GM12878 (cell line): Measurements from ENCODE around the gene PTCD1. TPM values are rescaled to one million over a fixed set of nuclear protein-coding genes. Genes with fewer than 3 reads are reported as not detected.

Experiments used
- CBFB ChIP-seq: IDR thresholded peaks from 2 replicates; pipeline ENCODE4 v1.6.1; 2016; ENCODE audit warnings: antibody characterized with exemption, low read depth
- E2F4 ChIP-seq: IDR thresholded peaks from 2 replicates; pipeline ENCODE4 v1.6.1; 2012; ENCODE audit warnings: low read depth, low read length, improper control_type of control experiment
- ETV6 ChIP-seq, 2 experiments: fragments of 450-650 bp in 1 of 2; IDR thresholded peaks in 1 of 2; conservative IDR thresholded peaks in 1 of 2; 2 replicates each; pipeline ENCODE4 v1.6.1; 2014; ENCODE audit warnings: antibody characterized with exemption in 1 of 2, borderline replicate concordance in 1 of 2, low read depth in 1 of 2, mild to moderate bottlenecking in 1 of 2, moderate library complexity in 1 of 2
- EZH2 ChIP-seq: IDR thresholded peaks from 2 replicates; pipeline ENCODE4 v1.6.1; 2012; ENCODE audit warnings: low read depth, mild to moderate bottlenecking, control low read depth, inconsistent platforms, low read length, borderline replicate concordance; ENCODE audit not compliant: control insufficient read depth
- JUND ChIP-seq: IDR thresholded peaks from 2 replicates; pipeline ENCODE4 v1.6.1; 2012; ENCODE audit warnings: low read depth, mild to moderate bottlenecking, low read length, improper control_type of control experiment, moderate library complexity
- MAX ChIP-seq: IDR thresholded peaks from 2 replicates; pipeline ENCODE4 v1.6.1; 2012; ENCODE audit warnings: low read depth, low read length, improper control_type of control experiment
- POLR2AphosphoS5 ChIP-seq: IDR thresholded peaks from 2 replicates; pipeline ENCODE4 v1.6.1; 2011; ENCODE audit warnings: mild to moderate bottlenecking, low read length, inconsistent platforms
- RELB ChIP-seq: fragments of 450-650 bp; IDR thresholded peaks from 2 replicates; pipeline ENCODE4 v1.6.1; 2017; ENCODE audit warnings: low read depth, mild to moderate bottlenecking, moderate library complexity
- SMC3 ChIP-seq: IDR thresholded peaks from 2 replicates; pipeline ENCODE4 v1.6.1; 2011; ENCODE audit warnings: low read length, improper control_type of control experiment, borderline replicate concordance
- TCF3 ChIP-seq: IDR thresholded peaks from 2 replicates; pipeline ENCODE4 v1.6.1; 2012; ENCODE audit warnings: low read depth, mild to moderate bottlenecking, low read length, borderline replicate concordance; ENCODE audit not compliant: insufficient read depth
- ZBTB11 ChIP-seq: fragments of 450-650 bp; formaldehyde crosslinking; IDR thresholded peaks from 2 replicates; pipeline ENCODE4 v1.5.0; 2022; ENCODE audit warnings: mild to moderate bottlenecking, missing genetic modification characterization
- ZBTB4 ChIP-seq: fragments of 450-650 bp; formaldehyde crosslinking; IDR thresholded peaks from 2 replicates; pipeline ENCODE4 v1.4.0; 2022; ENCODE audit warnings: mild to moderate bottlenecking, moderate library complexity
- ZNF592 ChIP-seq: fragments of 450-650 bp; IDR thresholded peaks from 2 replicates; pipeline ENCODE4 v1.6.1; 2017; ENCODE audit warnings: mild to moderate bottlenecking, moderate library complexity
- polyA plus RNA-seq, 11 experiments: library from polyadenylated mRNA; depleted of rRNA in 4 of 11; unstranded in 6 of 11; stranded (reverse) in 5 of 11; fragments of >200 nt; fragmentation: Nextera tagmentation in 4 of 11; fragmentation: Illumina TruSeq in 1 of 11; extraction: Ambion mirVana in 4 of 11; extraction: Trizol in 1 of 11; gene quantifications; 1 replicate in 1 of 11; 2 replicates in 10 of 11; pipeline versions ENCODE4 v1.2.1 to v1.2.3, GENCODE V29; 2011 to 2016; ENCODE audit warnings: inconsistent platforms in 2 of 11, missing spikeins in 2 of 11, low read depth in 1 of 11
- total RNA-seq, 4 experiments: library from RNA; depleted of rRNA in 3 of 4; stranded (reverse); fragments of >200 nt in 3 of 4; fragmentation: Illumina TruSeq in 1 of 4; extraction: Trizol in 1 of 4; gene quantifications; 2 replicates each; pipeline versions ENCODE4 v1.2.1 to v1.2.3, GENCODE V29; 2013 to 2021

The PTCD1 gene
- total and polyA plus RNA-seq, 10 of the 15 experiments (the other 5 are each of a cell fraction or from before 2014, with no cell fraction given) = 0.26 to 9.7 (median 5.0) TPM

- TF ChIP-seq SMC3 (no peak), JUND (no peak), E2F4 (no peak), ZNF592 (no peak), RELB (peak; percentile 9), ETV6 (conservative IDR thresholded peaks at IDR 0.05 in 1 of 2, IDR thresholded peaks at IDR 0.05 in 1 of 2; ENCODE audit: borderline replicate concordance in 1 of 2, low read depth in 1 of 2) (peak in 1 of 2 experiments; percentile 50; a peak in 1 of 4 replicates), POLR2AphosphoS5 (peak; percentile 93), ZBTB4 (CRISPR knock-in tag) (no peak), ZBTB11 (no peak), EZH2 (no peak), CBFB (peak; percentile 65; the same call in 1 of the 2 replicates), TCF3 (no peak), MAX (peak; percentile 93)
Measured at GRCh38 chr7:99380823-99381663, 57.6 kb downstream of the PTCD1 start (continued).
